LNCAP (cell line): ENCODE results near the gene GPC6.

Experiments used
- TF ChIP-seq, protein P1 (sequence below): fragments of 450-650 bp; IDR thresholded peaks from 2 replicates; pipeline ENCODE4 v1.5.1; 2017; ENCODE audit warnings: mild to moderate bottlenecking

GPC6 gene

GRCh38 chr13:93753639-93754038 is 527.0 kb downstream of the GPC6 start:
- TF ChIP-seq, protein P1, sequence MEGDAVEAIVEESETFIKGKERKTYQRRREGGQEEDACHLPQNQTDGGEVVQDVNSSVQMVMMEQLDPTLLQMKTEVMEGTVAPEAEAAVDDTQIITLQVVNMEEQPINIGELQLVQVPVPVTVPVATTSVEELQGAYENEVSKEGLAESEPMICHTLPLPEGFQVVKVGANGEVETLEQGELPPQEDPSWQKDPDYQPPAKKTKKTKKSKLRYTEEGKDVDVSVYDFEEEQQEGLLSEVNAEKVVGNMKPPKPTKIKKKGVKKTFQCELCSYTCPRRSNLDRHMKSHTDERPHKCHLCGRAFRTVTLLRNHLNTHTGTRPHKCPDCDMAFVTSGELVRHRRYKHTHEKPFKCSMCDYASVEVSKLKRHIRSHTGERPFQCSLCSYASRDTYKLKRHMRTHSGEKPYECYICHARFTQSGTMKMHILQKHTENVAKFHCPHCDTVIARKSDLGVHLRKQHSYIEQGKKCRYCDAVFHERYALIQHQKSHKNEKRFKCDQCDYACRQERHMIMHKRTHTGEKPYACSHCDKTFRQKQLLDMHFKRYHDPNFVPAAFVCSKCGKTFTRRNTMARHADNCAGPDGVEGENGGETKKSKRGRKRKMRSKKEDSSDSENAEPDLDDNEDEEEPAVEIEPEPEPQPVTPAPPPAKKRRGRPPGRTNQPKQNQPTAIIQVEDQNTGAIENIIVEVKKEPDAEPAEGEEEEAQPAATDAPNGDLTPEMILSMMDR = no peak

GRCh38 chr13:93755341-93755740 is 528.7 kb downstream of the GPC6 start:
- TF ChIP-seq, protein P1 = no peak

- TF ChIP-seq, protein P1 = no peak
Observed at GRCh38 chr13:93758575-93758974, 532.0 kb downstream of the GPC6 start.

DNA sequence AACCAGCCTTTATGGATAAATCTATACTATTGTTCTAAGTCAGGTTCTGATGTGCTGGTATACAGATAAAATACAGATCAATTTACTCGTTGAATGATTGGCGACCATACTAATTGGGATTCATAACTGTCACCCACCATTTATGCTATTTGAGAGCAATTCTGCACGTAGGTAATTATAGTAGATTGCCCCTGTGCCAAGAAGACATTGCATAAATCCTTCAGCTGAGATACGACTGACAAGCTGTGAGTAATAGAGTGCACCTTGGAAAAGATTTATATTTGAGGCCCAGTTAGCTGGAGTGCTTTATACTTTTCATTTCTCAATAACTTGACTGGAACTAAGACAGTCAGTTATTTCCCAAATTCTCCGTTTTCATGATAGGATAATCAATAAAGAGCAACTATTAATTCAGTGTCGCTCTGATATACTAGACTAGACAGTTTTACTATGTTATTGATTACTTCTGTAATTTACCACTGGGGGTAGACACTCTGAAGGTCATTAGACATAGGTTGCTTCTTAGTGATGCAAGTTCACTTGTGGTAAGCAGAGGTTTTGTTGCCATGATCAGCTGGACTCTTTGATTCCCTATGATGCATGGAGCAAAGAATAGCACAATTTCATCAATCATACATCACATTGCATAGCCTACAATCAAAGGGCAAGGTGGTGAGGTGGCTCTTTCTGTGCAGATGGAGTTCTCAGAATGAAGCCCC is 536.3 kb downstream of the GPC6 start:
- TF ChIP-seq, protein P1 = no peak

DNA sequence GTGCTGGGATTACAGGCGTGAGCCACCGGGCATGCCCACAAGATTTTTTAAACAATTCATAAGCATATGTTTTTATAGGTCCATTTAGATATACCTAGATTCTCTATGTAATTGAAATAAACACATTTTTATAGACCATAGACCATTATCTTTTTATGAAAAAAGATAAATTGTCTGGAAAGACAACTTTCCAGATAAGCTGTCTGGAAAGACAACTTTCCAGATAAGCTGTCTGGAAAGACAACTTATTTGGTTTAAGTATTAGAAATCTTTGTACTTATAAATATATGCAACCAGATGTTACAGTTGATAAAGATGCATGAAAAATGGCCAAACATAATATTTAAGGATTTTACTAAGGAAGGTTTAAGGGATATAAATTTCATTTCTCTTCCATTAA is 538.5 kb downstream of the GPC6 start:
- TF ChIP-seq, protein P1 = no peak

DNA sequence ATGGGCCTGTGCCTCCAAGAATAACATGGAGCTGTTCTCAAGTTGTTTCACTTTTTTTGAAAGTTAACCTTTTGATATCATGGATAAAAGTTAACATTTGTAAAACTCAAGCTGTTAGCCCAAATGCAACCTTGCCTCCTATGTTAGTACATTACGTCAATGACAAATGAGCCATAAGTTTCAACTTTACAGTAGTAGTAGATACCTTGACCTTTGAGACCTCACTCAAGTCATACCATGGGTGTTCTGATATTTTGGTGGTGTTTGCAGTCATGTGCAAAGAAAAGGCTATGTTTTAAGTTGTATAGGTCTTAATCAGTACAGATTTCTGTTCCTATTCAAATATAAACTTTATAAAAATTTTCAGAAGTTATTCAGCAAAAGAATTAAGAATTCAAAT is 539.2 kb downstream of the GPC6 start:
- TF ChIP-seq, protein P1 = no peak

- TF ChIP-seq, protein P1 = no peak
Observed at GRCh38 chr13:93766719-93767118, 540.1 kb downstream of the GPC6 start.
